ENCODE data around the gene BCL2L13. TPM values are rescaled to one million over a fixed set of nuclear protein-coding genes. Genes with fewer than 3 reads are reported as not detected.
A peak's percentile ranks its signal among the peaks of the same experiment; 100 is the strongest.
"Not testable (repeated sequence)": the region's sequence is repeated elsewhere in the genome, so short reads cannot be mapped to it uniquely, and the experiment has no call there.

BCL2L13 gene
- total RNA-seq, 2 experiments from 2014 or later: 35.3 to 38.0 TPM

DNA sequence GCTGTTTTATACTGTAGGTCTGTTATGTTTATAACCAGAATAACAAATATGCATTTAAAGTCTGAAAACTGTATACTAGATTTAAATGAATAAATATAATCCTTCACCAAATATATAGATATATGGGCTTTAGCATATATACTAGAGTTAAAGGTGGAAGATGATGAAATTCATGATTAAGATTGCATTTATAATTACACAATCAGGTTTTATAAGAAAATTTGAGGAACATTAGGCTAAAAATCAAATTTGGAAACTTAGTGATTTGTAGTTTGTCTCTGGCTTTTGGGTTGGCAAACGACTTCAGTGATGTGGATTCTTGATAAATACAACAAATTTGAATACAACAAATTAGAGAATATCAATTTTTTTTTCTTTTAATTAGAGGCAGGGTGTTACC is 10.0 kb downstream of the BCL2L13 start:
- no peak for DNase-seq
- peaks cover 2% of the 10 kb centered on the region for H3K4me1 Mint-ChIP-seq
- peaks cover 4% of the 10 kb centered on the region for H3K36me3 Mint-ChIP-seq
- H3K4me3 Mint-ChIP-seq: no peak overlapping the region
- no peaks in the 10 kb centered on the region for H3K9me3 Mint-ChIP-seq
- H3K27ac Mint-ChIP-seq: no peak overlapping the region
- H3K27me3 Mint-ChIP-seq: no peaks in the 10 kb centered on the region

GRCh38 chr22:17655289-17655688 is 16.7 kb downstream of the BCL2L13 start:
- DNase-seq: no peak
- Mint-ChIP-seq H3K27me3 (no peaks in the 10 kb centered on the region), H3K9me3 (no peaks in the 10 kb centered on the region)

GRCh38 chr22:17656870-17657395 is 18.4 kb downstream of the BCL2L13 start:
- Mint-ChIP-seq H3K27ac (no peak overlapping the region), H3K36me3 (peaks cover 11% of the 10 kb centered on the region), H3K27me3 (no peaks in the 10 kb centered on the region), H3K4me3 (no peak overlapping the region), H3K4me1 (no peaks in the 10 kb centered on the region), H3K9me3 (no peaks in the 10 kb centered on the region)
- no peak for DNase-seq

More at GRCh38 chr22:17655289-17655688, 16.7 kb downstream of the BCL2L13 start:
- Mint-ChIP-seq H3K27ac (no peak overlapping the region), H3K4me3 (no peak overlapping the region), H3K4me1 (no peaks in the 10 kb centered on the region), H3K36me3 (peaks cover 8% of the 10 kb centered on the region)

DNA sequence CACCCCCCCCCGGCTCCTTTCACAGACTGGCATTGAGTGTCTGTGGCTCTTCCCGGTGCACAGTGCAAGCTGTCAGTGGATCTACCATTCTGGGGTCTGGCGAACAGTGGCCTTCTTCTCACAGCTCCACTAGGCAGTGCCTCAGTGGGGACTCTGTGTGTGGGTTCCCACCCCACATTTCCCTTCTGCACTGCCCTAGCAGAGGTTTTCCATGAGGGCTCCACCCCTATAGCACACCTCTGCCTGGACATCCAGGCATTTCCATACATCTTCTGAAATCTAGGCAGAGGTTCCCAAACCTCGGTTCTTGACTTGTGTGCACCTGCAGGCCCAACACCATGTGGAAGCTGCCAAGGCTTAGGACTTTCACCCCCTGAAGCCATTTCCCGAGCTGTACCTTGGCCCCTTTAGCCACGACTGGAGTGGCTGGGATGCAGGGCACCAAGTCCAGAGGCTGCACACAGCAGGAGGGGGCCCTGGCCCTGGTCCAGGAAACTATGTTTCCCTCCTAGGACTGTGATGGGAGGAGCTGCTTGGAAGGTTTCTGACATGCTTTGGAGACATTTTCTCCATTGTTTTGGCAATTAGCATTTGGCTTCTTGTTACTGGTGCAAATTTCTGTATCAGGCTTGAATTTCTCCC is 26.0 kb downstream of the BCL2L13 start:
- no peak for DNase-seq
- no peak overlapping the region for H3K27ac Mint-ChIP-seq
- H3K4me1 Mint-ChIP-seq: peaks cover 5% of the 10 kb centered on the region
- H3K27me3 Mint-ChIP-seq: no peaks in the 10 kb centered on the region
- no peak overlapping the region for H3K4me3 Mint-ChIP-seq
- H3K36me3 Mint-ChIP-seq: peaks cover 49% of the 10 kb centered on the region
- H3K9me3 Mint-ChIP-seq: peaks cover 5% of the 10 kb centered on the region

- Mint-ChIP-seq H3K4me1 (peaks cover 5% of the 10 kb centered on the region), H3K27me3 (no peaks in the 10 kb centered on the region), H3K27ac (no peak overlapping the region), H3K36me3 (peaks cover 54% of the 10 kb centered on the region), H3K9me3 (peaks cover 5% of the 10 kb centered on the region), H3K4me3 (no peak overlapping the region)
- DNase-seq: no peak
These were observed 26.7 kb downstream of the BCL2L13 start for GRCh38 chr22:17665248-17665647.

DNA sequence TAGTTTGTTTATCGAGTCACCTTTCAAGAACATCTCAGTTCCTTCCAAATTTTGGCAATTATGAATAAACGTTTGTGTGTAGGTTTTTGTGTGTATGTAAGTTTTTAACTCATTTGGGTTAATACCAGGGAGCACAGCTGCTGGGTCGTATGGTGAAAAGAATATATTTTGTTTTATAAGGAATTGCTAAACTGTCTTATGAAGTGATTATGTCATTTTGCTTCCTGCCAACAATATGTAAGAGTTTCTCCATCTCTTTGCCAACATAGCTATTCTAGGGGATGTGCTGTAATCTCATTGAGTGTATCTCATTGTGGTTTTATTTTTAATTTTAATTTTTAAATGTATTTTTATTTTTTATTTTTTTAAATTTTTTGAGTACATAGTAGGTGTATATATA is 27.3 kb downstream of the BCL2L13 start:
- peaks cover 55% of the 10 kb centered on the region for H3K36me3 Mint-ChIP-seq
- H3K9me3 Mint-ChIP-seq: peaks cover 5% of the 10 kb centered on the region
- no peak overlapping the region for H3K4me3 Mint-ChIP-seq
- H3K4me1 Mint-ChIP-seq: peaks cover 9% of the 10 kb centered on the region
- DNase-seq: no peak
- no peaks in the 10 kb centered on the region for H3K27me3 Mint-ChIP-seq
- no peak overlapping the region for H3K27ac Mint-ChIP-seq

GRCh38 chr22:17671521-17672092 is 33.0 kb downstream of the BCL2L13 start:
- H3K4me1 Mint-ChIP-seq: peaks cover 33% of the 10 kb centered on the region
- peak overlapping the region; percentile 69 for H3K27ac Mint-ChIP-seq
- not testable (repeated sequence) for H3K27me3 Mint-ChIP-seq, H3K9me3 Mint-ChIP-seq, DNase-seq, H3K4me3 Mint-ChIP-seq
- peaks cover 32% of the 10 kb centered on the region for H3K36me3 Mint-ChIP-seq

DNA sequence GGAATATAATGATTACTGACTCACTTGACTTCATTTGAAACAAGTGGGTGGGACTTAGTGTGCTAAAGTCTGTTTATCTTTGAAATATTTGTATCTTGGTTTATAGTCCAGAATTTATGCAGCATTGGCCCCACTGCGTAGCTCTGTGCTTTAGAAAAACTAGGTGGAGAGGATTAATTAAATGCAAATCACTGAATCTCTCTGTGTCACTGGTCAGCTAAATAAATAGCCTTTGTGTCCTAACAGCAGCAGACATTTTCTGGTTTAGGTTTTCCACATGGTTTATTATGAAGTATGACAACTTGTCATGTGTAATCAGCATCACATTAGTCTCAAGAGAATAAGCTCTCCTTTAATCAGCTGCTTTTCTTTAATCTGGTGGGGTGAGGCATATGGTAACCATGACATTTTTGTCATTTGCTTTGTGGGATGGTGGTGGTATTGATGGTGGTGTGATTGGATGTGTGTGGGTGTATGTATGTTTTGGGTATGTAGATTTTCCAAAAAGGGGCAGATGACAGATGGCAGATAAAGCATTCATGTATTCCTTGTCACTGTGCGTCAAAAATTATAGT is 33.9 kb downstream of the BCL2L13 start:
- H3K9me3 Mint-ChIP-seq: no peaks in the 10 kb centered on the region
- H3K27me3 Mint-ChIP-seq: no peaks in the 10 kb centered on the region
- H3K36me3 Mint-ChIP-seq: peaks cover 27% of the 10 kb centered on the region
- peak overlapping the region; percentile 69 for H3K27ac Mint-ChIP-seq
- no peak overlapping the region for H3K4me3 Mint-ChIP-seq
- DNase-seq: peak; percentile 23
- H3K4me1 Mint-ChIP-seq: peaks cover 34% of the 10 kb centered on the region

DNA sequence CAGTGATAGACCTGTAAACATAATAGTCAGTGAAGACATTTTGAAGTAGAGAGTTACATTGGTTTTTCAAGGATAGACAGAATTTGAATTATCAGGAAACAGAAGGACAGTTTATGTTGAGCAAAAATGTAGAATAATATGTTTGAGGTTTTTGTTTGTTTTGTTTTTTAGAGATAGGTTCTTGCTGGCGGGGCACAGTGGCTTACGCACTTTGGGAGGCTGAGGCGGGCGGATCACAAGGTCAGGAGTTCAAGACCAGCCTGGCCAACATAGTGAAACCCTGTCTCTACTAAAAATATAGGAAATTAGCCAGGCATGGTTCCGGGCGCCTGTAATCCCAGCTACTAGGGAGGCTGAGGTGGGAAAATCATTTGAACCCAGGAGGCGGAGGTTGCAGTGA is 35.6 kb downstream of the BCL2L13 start:
- Mint-ChIP-seq H3K4me1 (peaks cover 35% of the 10 kb centered on the region), H3K27me3 (no peaks in the 10 kb centered on the region), H3K36me3 (peaks cover 18% of the 10 kb centered on the region), H3K9me3 (no peaks in the 10 kb centered on the region), H3K4me3 (no peak overlapping the region), H3K27ac (peak overlapping the region; percentile 42)
- no peak for DNase-seq

DNA sequence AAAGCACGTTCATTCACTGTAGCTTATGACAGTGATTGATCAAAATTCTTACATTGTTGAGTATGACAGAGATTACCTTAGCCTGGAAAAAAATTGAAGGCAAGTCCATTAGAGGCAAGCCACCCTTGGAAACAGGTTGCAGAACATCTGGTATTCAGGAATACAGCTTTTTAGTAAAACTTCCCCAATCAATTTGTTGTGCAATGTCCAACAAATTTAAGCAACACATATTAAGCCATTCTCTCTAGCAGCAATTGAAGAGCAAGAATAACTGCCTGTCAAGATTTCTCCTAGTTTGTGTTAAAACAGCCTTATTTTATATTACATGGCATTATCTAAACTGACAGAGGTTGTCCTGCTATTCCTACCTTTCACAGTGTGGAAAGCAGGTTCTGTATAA is 37.0 kb downstream of the BCL2L13 start:
- Mint-ChIP-seq H3K27ac (no peak overlapping the region), H3K36me3 (peaks cover 8% of the 10 kb centered on the region), H3K9me3 (no peaks in the 10 kb centered on the region), H3K4me3 (no peak overlapping the region), H3K27me3 (no peaks in the 10 kb centered on the region), H3K4me1 (peaks cover 32% of the 10 kb centered on the region)
- no peak for DNase-seq

- no peak overlapping the region for H3K4me3 Mint-ChIP-seq
- DNase-seq: no peak
- peaks cover 13% of the 10 kb centered on the region for H3K4me1 Mint-ChIP-seq
- H3K9me3 Mint-ChIP-seq: no peaks in the 10 kb centered on the region
- H3K27me3 Mint-ChIP-seq: no peaks in the 10 kb centered on the region
- no peak overlapping the region for H3K27ac Mint-ChIP-seq
- peaks cover 4% of the 10 kb centered on the region for H3K36me3 Mint-ChIP-seq
These were observed 40.3 kb downstream of the BCL2L13 start for GRCh38 chr22:17678817-17679385.

GRCh38 chr22:17684245-17684644 is 45.7 kb downstream of the BCL2L13 start:
- DNase-seq: no peak
- Mint-ChIP-seq H3K27me3 (no peaks in the 10 kb centered on the region), H3K4me1 (peaks cover 2% of the 10 kb centered on the region), H3K9me3 (no peaks in the 10 kb centered on the region), H3K4me3 (no peak overlapping the region), H3K36me3 (peaks cover 4% of the 10 kb centered on the region), H3K27ac (no peak overlapping the region)

- peaks cover 5% of the 10 kb centered on the region for H3K36me3 Mint-ChIP-seq
- no peaks in the 10 kb centered on the region for H3K9me3 Mint-ChIP-seq
- peaks cover 3% of the 10 kb centered on the region for H3K4me1 Mint-ChIP-seq
- H3K27ac Mint-ChIP-seq: no peak overlapping the region
- no peak for DNase-seq
- H3K27me3 Mint-ChIP-seq: no peaks in the 10 kb centered on the region
- H3K4me3 Mint-ChIP-seq: no peak overlapping the region
These were observed 54.3 kb downstream of the BCL2L13 start for GRCh38 chr22:17692841-17693240.

DNA sequence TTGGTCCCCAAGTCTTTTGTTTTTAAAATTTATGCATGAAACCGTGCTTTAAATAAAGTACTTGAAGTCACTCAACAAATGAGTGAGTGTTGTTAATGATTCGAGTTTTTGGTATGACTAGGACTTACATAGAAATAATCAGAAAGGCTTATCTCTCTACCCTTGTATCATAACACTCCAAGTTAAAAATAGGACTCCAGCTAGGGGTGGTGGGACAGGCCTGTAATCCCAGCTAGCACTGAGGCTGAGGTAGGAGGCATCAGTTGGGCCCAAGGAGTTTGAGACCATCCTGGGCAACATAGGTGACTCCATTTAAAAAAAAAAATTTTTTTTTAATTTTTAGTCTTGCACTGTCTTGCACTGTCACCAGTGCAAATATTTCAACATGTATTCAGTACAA is 55.6 kb downstream of the BCL2L13 start:
- H3K4me1 Mint-ChIP-seq: peaks cover 7% of the 10 kb centered on the region
- no peak for DNase-seq
- H3K27ac Mint-ChIP-seq: no peak overlapping the region
- peaks cover 5% of the 10 kb centered on the region for H3K36me3 Mint-ChIP-seq
- no peaks in the 10 kb centered on the region for H3K9me3 Mint-ChIP-seq
- H3K27me3 Mint-ChIP-seq: no peaks in the 10 kb centered on the region
- no peak overlapping the region for H3K4me3 Mint-ChIP-seq

DNA sequence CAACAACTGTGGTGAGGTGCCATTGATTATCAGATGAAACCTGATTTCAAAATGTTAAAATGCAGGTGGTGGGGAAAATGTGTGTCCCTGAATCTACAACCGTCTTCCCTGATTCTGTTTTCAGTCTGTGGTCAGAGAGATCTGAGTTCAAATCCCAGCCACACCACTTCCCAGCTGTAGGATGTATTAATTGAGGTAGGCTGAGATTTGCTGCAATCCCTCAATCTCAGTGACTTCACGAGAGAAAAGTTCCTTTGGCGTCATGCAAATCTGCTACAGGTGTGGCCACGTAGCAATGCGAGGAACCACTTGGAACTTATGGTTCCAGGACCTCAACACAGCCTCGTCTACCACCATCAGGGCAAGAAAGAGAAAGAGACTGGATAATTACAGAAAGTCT is 56.2 kb downstream of the BCL2L13 start:
- H3K9me3 Mint-ChIP-seq: no peaks in the 10 kb centered on the region
- H3K27me3 Mint-ChIP-seq: no peaks in the 10 kb centered on the region
- no peak overlapping the region for H3K4me3 Mint-ChIP-seq
- DNase-seq: no peak
- no peak overlapping the region for H3K27ac Mint-ChIP-seq
- H3K4me1 Mint-ChIP-seq: peaks cover 7% of the 10 kb centered on the region
- peaks cover 5% of the 10 kb centered on the region for H3K36me3 Mint-ChIP-seq

All from activated naive CD8-positive, alpha-beta T cell treated with anti-CD3 and anti-CD28 coated beads for 36 hours (primary cell).